ENCODE data around the gene WDR27.
"Not testable (repeated sequence)": the region's sequence is repeated elsewhere in the genome, so short reads cannot be mapped to it uniquely, and the experiment has no call there.

The WDR27 gene

DNA sequence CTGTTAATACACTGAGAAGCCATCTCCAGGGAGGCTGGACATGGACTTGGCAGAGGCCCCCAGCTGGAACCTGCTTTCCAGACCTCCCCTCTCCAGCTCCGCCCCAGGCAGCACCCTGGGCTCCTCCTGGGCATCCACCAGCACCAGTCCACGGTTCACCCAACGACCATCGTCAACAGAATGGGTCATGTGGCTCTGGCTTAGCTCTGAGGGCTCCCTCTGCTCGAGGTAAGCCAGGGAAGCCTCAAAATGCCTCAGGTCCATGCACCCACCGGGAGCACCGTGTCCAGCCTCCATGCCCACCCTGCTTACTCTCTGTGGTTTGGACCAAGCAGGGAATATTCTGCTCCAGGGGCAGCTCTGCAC lies 40.5 kb downstream of the WDR27 start:
- ATAC-seq = no peak
- DNase-seq = no peak

DNA sequence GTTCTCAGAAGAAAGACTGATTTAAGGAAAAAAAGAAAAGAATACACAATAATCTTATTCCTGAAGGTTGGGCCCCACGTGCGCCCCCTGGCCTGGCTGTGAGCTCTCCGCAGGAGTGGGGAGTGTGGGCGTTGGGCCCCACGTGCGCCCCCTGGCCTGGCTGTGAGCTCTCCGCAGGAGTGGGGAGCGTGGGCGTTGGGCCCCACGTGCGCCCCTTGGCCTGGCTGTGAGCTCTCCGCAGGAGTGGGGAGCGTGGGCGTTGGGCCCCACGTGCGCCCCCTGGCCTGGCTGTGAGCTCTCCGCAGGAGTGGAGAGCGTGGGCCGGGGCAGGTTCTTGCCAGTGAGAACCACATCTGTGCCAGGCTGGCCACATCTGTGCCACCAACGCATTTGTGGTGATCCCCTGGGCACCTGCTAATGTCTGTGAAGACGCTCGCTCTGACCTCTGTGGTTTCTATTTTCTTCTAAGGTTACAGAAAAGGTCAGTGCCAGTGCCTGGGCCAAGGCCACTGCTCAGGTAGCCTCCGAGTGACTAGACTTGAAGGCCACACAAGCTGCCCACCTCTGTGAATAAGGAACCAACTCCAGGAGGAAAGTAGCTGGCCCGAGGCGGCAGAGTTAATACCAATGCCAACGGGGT lies 41.0 kb downstream of the WDR27 start:
- no peak for ATAC-seq

DNA sequence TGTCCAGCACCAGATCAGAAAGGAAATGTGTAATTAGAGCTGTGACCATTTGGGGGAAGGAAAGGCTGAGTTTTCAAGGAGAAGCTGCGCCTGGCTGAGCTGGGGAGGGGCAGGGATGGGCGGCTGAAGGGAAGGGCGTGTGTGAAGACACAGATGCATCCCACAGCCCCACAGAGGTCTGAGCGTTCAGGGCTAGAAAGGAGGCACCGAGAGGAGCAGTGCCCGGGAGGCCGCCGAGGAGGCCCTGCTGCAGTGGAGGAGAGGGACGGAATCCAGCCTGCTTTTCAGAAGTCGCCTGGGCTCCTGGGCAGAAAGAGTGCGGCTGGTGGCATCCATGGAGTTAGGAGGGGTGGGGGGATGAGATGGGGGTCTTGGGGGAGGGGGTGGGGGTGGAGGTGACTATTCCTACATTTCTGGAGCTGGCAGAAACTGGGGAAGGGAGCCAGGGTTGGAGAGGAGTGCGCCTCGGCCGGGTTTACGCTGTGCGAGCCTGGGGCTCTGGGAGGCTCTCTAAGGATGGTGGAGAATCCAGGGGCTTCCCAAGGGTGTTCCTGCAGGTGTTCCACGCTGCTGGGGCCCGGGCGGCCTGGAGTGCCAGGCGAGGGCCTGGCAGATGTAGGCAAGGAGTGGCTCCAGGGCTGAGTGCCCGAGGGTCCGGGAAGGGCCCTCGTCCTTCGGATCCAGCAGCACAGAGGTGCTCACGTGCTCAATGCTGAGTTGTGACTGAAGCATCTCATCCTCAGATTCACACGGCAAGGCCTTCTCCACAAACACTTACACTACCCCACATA lies 41.8 kb downstream of the WDR27 start:
- ATAC-seq = no peak
- no peak for DNase-seq

More for the DNA sequence above, 41.0 kb downstream of the WDR27 start:
- no peak for DNase-seq

DNA sequence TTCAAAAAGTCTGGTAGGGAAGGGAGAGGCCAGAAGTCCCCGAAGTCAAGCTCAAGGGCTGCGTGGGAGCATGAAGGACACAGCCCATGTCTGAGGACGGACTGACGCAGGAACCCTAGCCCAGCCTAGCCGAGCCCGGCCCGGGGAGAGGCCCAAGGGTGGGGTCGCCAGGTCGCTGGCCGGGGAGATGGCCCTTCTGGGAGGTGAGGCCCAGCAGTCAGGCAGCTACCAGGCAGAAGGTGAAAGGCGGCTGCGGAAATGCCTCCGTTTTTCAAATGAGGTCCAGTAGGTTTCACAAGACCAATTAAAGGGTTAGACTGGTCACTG lies 44.6 kb downstream of the WDR27 start:
- ATAC-seq (no peak), DNase-seq (no peak)

DNA sequence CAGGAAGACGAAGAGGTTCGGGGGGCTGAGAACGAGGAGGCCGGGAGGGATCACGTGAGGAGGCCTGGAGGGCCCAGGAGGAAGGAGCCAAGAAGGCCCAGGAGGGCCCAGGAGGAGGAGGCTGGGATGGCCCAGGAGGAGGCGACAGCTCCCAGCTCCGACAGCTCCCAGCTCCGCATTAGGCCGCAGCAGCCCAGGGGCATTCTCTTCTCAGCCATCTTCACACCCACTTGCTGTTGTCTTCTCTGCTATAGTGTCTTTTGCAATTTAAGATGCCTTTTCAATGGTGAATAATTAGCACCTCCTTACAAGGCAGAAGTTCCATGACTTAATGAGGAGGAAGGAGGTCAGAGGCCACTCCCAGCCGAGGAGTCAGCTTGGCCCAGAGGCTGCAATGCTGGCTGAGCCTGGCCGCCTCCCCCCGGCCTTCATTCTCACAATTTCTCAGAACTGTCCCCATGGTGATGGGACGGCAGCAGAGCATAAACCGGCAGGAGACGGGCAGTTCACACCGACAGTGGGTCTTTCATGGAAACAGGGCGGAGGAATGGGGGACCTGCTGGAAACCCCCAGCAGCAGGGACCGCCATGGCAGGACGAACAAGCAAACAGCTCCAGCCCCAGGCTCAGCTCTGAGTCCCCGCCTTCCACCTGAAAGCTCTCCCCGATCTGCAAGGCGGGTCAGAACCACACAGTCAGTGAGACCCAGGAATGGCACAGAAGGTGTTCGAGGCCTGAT lies 45.1 kb downstream of the WDR27 start:
- ATAC-seq = no peak
- DNase-seq = no peak

DNA sequence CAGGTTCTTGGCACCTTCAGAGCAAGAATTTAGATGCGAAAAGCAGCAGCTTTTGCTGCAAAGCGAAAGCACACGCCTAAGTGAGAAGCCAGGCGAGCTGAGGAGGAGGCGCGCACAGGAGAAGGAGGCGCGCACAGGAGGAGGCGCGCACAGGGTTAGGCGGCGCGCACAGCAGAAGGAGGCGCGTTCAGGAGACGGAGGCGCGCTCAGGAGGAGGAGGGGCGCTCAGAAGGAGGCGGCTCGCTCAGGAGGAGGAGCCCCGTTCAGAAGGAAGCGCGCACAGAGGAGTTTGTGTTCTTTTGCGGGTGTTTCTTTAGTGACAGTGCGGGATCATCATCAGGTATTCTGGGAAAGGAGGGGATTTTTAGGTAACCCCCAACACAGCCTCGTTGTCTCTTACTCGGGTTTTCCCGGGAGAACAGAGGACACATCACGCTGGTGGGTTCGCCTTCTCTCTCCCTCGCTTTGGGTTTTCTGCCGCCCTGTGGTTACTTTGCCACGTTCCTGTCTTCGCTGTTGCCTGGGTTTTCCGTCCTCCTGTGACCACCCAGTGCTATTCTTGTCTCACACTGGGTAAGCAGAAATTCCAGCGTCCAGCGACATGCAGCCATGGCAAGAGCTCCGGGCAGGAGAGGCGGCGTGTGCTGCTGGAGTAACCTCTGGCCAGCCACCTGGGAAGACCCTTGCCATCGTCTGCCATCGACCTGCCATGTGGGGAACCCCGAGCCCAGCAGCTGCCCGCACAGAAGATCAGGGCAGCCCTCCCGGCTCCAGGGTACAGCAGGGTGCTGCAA lies 47.0 kb downstream of the WDR27 start:
- ATAC-seq (peak; percentile 90), DNase-seq (peak; percentile 56)

DNA sequence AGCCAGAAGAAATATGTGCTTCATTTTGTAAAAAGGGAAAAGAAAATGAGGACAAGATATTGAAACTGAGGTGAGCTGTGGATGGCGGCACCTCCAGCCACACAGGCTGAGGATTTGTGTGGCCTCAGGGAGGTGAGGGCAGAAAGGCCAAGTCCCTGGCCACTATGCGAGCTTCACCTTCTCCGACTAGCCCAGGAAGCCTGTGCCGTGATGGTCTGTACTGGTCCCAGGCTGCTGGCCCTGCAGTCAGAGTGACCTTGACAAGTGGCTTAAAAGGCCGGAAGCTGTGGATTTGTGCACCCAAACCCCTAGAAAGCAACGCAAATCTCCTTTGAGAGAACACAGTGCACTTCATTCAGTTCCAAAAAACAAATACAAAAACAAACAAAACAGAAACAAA lies 48.1 kb downstream of the WDR27 start:
- DNase-seq (no peak), ATAC-seq (no peak)

DNA sequence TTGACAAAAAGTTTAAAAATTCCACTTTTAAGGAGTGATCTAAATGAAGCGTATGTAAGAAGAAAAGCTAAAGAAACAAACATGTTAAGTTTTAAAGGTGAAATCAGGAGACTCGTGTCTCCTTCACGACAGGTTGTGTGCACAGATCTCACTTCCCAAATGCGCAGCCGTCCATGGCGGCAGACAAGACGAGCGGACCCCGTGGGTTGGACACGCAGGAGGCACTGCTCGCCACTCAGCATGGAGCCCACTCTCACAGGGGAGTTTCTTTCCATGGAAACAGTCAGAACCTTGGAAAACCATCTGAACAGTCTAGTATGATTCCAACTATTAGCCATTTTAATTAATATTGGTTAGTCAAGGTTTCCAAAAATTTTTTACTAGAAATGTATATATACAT lies 48.9 kb downstream of the WDR27 start:
- DNase-seq (no peak), ATAC-seq (no peak)

DNA sequence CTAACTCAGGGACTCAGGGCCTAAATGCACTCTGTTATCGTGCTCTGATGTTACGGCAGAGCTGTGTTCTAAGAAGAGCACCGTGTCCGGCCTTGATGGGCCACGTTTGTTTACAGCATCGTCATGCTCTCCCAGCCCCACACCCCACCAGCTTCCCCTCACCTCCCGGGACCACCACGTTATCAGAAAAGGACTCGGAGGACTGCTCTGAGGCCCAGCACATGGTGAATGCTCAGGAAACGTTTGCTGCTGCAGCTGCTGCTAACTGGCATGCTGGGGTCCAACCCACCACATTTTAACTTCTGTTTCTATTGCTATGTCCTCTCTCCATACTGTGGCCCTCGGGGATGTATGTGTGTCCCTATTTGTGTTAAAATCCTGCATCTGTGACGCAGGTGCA lies 50.3 kb downstream of the WDR27 start:
- DNase-seq = no peak
- ATAC-seq = no peak

DNA sequence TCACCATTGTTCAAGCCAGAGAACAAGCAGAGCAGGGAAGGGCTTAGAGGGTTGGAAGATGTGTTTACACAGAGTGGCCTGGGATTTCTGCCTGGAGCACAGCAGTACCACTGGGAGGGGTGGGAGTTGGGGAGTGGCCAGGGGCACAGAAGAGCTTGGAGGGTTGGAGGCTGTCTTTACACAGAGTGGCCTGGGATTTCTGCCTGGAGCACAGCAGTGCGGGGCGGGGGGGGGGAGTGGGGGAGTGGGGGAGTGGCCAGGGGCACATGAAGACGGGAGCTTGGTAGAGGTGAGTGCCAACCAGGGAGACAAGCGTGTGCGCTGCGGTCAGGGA lies 50.9 kb downstream of the WDR27 start:
- DNase-seq = no peak
- no peak for ATAC-seq

DNA sequence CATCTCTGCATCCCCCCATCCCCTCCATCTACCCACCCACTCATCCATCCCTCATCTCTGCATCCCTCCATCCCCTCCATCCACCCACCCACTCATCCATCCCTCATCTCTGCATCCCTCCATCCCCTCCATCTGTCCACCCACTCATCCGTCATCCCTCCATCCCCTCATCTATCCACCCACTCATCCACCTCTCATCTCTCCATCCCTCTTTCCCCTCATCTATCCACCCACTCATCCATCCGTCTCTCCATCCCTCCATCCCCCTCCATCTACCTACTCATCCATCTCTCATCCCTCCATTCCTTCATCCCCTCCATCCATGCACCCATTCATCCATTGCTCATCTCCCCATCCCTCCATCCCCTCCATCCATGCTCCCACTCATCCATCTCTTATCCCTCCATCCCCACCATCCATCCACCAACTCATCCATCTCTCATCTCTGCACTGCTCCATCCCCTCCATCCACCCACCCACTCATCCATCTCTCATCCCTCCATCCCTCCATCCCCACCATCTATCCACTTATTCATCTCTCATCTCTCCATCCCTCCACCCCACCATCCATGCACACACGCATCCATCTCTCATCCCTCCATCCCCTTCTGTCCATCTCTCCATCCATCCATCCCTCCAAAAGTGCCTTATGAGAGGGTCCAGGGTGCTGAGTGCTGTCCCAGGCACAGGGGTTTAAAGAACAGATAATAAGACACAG lies 51.4 kb downstream of the WDR27 start:
- ATAC-seq (no peak), DNase-seq (no peak)

DNA sequence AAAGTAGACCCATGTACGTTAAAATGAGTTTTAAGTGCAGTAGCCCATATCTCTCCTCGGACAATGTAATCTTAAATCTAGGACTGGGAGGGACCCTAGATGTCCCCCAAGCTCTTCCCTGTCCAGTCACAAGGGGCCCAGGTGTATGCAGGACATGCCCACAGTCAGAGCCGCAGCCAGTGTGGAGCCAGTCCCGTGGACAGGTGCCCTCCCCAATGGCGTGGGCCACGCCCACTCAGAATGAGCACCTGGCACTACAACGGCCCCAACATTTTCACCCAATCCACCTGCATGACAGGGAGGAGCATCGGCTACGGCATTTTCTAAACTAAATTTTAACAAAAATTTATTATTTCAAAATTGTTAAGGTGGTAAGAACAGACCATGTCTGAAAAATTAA lies 53.2 kb downstream of the WDR27 start:
- no peak for ATAC-seq
- DNase-seq = no peak

DNA sequence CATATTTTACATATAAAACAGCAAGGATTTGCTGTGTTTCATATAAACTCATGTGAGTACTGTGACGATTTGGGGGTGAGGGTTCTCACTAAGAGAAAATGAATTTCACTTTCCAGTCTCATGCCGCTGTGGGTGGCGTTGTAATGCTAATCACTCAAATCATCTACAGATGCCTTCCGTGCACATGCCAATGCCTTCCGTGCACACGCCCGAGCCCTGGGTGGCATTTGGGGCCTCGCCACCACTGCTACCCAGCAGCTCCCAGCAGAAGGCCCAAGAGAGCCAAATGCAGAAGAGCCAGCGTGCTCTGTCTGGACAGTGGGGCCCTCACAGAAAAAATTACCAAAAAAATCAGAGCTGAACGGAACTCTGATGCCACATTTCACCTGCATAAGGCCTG lies 53.7 kb downstream of the WDR27 start:
- ATAC-seq = no peak

DNA sequence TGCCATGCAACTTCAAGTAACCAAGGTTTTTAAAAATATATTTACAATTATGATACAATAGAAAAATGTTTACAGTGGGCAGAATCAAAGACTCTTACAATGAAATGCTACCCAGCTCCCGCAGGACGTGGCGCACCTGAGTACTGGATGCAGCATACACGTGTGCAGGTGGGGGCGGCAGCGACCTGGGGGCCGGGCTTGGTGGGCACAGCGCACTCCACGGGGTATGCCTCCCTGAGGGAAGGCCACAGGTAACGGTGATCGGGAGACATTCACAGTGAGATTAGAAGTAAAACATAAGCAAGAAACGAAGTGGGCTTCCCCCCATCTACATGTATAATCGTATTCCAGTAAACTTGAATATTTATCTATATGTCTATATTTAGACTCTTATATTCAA lies 54.2 kb downstream of the WDR27 start:
- DNase-seq (no peak), ATAC-seq (no peak)

More for the DNA sequence above, 53.7 kb downstream of the WDR27 start:
- no peak for DNase-seq

DNA sequence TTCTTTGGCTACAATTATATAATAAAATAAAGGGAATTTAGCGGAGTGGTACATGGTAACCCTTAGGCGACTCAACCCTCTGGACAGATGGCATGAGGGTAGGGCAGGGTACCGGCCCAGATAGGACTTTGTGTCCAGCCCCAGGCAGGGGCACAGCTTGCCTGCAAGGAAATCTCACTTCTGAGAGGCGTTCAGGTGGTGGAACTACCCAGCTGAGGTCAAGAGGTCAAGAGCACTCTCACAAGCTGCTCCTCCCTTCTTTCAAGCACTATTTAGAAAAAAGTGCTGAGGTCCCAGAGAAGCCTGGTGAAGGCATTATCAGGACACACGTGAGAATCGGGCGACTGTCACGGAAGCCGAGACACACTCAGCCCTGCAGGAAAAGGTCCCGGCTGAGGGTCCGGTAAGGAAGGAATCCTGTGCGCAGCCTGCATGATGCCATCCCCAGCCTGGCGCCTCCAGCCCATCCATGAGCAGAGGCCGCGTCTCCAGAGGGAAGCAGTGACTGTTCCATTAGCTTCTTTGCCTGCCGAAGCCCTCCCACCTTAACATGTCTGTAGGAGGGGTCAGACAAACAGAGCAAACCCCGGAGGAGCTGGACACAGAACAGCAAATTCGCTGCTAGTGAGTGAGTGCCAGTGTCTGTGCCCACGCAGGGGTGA lies 54.8 kb downstream of the WDR27 start:
- DNase-seq = no peak
- ATAC-seq = no peak

DNA sequence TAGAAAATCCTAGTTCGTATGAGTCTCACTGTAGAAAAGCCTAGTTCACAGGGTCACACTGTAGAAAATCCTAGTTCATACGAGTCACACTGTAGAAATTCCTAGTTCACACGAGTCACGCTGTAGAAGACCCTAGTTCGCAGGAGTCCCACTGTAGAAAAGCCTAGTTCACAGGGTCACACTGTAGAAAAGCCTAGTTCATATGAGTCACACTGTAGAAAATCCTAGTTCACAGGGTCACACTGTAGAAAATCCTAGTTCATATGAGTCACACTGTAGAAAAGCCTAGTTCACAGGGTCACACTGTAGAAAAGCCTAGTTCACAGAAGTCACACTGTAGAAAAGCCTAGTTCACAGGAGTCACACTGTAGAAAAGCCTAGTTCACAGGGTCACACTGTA lies 56.4 kb downstream of the WDR27 start:
- DNase-seq, ATAC-seq: not testable (repeated sequence)

DNA sequence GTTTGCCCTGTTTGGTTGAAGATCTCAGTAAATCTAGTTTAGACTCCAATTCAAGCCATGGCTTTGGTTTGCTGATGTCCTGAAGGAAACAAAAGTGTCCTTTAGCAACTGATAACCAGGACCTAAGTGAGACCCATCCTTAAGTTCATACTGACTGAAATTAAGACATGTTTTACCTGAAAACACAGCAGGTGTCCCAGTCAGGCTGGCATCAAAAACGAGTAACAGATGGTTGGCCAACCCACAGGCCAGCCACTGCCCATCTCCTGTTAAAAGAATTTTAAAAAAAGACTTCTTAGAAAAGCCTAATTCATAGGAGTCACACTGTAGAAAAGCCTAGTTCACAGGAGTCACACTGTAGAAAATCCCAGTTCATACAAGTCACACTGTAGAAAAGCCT lies 58.3 kb downstream of the WDR27 start:
- DNase-seq (no peak), ATAC-seq (no peak)

DNA sequence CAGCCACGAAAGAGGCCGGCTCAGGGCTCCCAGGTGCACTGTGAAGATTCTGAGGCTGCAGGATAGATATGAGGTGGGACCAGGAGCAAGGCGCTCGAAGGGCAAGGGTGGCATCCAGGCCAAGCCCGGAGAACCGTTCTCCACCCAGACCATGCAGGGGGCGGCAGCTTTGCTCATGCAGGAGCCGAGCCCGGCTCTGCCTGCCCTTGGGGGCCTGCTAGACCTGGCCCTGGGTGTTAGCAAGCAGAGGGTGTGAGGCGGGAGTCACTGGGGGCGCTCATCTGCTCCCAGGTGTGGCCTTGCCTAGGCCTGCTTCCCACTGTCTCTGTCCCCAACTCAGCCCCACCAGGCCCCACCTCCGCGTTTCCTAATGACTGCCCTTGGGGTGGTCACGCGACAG lies 59.4 kb downstream of the WDR27 start:
- ATAC-seq = no peak
- no peak for DNase-seq

DNA sequence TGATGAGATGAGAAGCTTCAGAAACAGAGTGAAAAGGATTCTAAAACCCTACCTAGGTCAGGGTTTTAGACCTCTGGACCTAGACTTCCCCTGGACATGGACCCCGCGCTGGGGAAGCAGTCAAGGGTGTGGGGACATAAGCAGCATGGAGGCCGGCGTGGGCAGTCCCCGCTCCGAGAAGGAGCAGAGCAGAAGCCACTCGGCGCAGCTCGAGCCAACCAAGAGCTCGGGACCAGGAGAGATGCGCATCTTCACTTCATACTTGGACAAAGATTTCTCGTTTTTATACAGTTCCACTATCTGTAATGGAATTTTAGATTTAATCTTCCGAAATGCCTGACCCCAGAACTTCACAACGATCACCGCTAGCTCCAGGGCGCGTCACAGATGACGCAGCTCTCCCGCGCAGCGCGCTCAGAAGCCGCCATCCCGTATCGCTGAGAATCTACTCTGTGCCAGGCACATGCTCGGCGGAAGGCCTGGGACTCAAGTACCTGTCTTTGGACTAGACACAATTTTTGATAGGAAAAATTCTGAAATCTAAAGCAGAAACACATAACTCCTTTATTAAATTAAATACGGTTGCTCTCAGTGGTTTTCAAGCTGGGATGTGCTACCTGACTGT lies 60.3 kb downstream of the WDR27 start:
- ATAC-seq (no peak), DNase-seq (no peak)

DNA sequence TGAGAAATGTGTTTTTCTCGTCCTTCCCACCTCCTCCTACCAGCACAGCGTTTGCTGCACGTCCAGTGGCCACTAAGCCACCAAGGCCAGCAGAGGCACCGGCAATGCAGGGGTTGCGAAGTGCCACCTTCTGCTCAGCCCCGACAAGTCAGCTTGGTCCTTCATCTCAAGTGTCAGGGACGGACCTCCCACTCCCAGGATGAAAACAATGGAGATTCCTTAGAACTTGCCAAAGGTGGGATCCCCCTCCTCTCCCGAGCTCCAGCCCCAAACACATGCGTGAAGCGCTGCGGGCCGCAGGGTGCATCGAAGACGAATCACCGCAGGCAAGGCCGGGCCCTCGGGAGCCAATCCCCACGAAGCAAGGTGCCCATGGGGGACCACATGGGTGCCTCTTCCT lies 60.8 kb downstream of the WDR27 start:
- ATAC-seq = no peak
- DNase-seq = no peak

DNA sequence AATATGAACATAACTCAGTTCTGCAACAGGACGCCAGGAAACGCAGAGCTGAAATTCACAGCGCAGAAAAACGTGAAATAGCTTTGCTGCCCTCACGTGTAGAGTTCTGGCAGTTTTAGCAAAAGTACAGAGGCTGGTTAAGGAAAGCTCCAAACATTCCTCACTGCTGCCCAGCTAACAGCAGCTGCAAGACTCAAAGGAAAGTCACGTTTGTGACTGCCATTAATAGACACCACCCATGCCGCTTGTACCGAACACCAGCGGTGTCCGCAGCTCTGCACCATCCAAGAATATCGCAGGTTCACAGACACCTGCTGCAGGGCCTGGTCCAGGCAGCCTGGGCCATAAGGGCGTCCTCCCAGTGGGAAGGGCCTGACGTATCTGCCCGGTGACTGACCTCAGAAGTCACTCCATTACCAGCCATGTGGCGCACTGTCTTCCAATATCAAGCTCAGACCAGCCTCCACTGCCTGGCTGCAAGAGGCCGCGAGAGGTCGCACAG lies 61.4 kb downstream of the WDR27 start:
- no peak for DNase-seq
- no peak for ATAC-seq
